GM18511 (cell line): Measurements from ENCODE around the gene NAIF1.
"Not testable (repeated sequence)": the region's sequence is repeated elsewhere in the genome, so short reads cannot be mapped to it uniquely, and the experiment has no call there.

Source experiments
- ATAC-seq: cut with Tn5 transposase; IDR thresholded peaks from one replicate; pipeline ENCODE4 v1.9.1; 2021; ENCODE audit warnings: mild to moderate bottlenecking, moderate library complexity; ENCODE audit not compliant: unreplicated experiment

The NAIF1 gene

GRCh38 chr9:128088253-128088945 is 21.3 kb upstream of the NAIF1 start:
- ATAC-seq, result no peak

GRCh38 chr9:128087262-128087661 is 20.1 kb upstream of the NAIF1 start:
- ATAC-seq, result no peak

GRCh38 chr9:128085943-128086342 is 18.8 kb upstream of the NAIF1 start:
- no peak for ATAC-seq

DNA sequence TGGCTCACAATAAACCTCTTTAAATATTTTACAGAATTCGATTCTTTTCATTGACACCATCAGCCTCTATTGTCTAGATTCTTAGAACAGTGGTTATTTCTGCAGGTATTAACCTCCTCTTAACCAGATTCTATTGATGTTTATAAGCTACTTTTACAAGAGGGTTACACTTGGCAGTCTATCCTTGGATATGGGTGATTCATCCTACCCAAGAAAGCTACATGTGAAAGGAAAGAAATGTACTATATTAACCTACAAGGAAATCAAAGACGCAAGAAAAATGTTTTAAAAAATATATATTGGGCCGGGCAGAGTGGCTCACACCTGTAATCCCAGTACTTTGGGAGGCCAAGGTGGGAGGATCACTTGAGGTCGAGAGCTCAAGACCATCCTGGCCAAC is 17.6 kb upstream of the NAIF1 start:
- no peak for ATAC-seq

DNA sequence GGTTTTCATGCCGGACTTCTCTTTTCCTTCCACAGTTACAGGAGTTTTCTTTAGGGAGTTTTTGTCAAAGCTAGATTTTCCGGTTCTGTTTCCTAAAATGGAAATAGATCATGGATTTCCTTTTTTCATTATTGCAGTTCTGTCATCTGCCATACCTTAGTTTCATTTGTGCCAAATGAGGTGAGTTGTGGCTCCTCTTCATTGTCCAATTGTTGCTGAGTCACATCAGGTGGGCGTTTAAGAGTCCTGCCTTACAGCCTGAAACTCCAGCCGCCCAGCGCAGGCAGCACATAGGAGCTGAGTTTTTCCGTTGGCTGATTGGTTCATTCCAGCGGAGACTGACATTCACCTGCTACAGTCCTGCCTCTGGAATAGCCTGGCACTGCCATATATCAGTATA is 15.0 kb upstream of the NAIF1 start:
- no peak for ATAC-seq

GRCh38 chr9:128081056-128081455 is 13.9 kb upstream of the NAIF1 start:
- ATAC-seq, result no peak

DNA sequence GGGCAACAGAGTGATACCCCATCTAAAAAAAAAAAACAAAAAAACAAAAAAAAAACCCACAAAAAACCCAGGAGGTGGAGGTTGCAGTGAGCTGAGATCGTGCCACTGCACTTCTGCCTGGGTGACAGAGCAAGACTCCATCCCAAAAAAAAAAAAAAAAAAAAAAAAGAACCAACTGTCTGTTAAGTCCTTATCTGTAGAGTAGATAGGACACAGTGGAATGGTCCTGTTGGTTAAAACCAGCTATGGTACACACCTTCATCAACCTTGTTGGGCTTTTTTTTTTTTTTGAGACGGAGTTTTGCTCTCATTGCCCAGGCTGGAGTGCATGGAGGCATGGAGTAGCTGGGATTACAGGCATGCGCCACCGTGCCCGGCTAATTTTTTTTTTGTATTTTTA is 13.1 kb upstream of the NAIF1 start:
- no peak for ATAC-seq

GRCh38 chr9:128078504-128079434 is 11.6 kb upstream of the NAIF1 start:
- no peak for ATAC-seq

- ATAC-seq, result no peak
Measured at GRCh38 chr9:128077847-128078503, 10.9 kb upstream of the NAIF1 start.

- no peak for ATAC-seq
Measured at GRCh38 chr9:128073253-128073886, 6.2 kb upstream of the NAIF1 start.

GRCh38 chr9:128072144-128073021 is 5.3 kb upstream of the NAIF1 start:
- ATAC-seq, result no peak

- ATAC-seq, result not testable (repeated sequence)
Measured at GRCh38 chr9:128071475-128071874, 4.4 kb upstream of the NAIF1 start.

DNA sequence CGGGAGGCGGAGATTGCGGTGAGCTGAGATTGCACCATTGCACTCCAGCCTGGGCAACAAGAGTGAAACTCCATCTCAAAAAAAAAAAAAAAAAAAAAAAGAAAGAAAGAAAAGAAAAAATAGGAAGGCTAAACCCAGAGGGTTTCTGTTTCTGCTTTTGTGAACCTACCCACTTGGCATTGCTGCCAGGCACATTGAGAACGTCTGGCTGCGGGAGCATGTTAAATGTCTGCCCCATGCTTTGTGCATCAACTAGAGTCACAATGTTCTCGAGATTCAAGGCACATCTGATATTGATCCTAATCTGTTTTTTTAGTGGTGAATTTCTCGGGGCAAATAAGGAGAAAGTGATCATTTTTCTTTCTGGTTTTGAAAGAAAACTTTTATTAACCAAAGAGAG is 3.8 kb upstream of the NAIF1 start:
- no peak for ATAC-seq

DNA sequence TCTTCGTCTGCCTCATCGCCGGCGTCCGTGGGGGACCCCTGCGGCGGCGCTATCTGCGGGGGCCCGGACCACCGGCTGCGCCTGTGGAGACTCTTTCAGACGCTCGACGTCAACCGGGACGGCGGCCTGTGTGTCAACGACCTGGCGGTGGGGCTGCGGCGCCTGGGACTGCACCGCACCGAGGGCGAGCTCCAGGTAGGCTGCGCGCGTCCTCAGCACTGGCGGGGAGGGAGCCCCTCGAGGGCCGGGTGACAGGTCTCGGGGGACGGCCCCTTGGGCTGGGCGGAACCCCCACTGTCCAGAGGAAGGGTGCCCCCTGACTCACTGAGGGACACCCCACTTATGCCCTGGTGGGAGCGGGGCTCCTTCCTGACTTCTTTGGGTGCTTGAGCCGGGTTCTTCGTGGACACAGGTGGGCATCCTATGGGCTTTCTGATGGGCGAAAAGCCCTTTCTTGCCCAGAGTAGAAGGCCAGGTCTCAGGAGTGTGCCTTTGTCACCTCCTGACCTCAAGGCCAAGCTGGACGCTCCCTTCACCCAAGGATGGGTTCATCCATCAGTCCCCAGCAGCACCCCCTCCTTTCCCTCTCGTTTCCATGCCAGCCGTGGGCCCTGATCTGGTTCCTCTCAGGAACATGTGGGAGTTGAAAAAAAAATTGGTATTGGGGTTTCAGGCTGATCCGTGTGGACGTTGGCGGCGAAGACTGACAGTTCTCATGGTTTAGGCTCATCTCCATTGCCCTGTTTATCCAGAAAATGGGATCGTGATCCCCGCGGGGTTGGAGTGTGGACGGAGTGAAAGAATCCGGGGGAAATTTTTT is 1.5 kb upstream of the NAIF1 start:
- no peak for ATAC-seq

GRCh38 chr9:128067645-128068385 is 695 bp upstream of the NAIF1 start, which contains the start of gene SLC25A25:
Gene SLC25A25 (plus strand): TSS chr9:128068232. CDS start chr9:128068320, 88 bp downstream.
- ATAC-seq, result peak; percentile 75

- no peak for ATAC-seq
Measured at GRCh38 chr9:128065907-128066712, 1.0 kb downstream of the NAIF1 start.
